GM15510 (cell line): Measurements from ENCODE around the gene GATB.

Experiments used
- POLR2A ChIP-seq: IDR thresholded peaks from 3 replicates; pipeline ENCODE4 v1.6.1; 2011; ENCODE audit warnings: borderline replicate concordance; ENCODE audit not compliant: insufficient read length; ENCODE audit errors: extremely low read depth

The GATB gene

GRCh38 chr4:151753056-151753455, 7.8 kb downstream of the GATB start:
- TF ChIP-seq POLR2A = no peak

DNA sequence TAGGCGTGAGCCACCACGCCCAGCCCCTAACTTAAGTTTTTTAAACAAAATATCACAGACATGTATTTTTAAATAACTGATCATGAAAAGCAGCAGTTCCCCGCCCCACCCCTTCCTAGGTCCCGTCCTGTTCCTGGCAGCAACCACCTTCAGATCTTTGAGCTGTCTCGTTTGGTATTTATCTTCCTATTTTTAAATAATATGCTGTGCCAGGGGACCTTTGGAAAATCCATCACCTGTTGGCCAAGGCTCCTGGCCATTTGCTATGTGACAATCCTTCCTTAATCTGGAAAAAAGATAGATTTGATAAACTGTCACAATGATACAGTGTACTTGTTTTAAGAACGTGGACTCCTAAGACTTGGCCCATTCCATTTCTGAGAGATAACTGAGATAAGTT, 10.7 kb downstream of the GATB start:
- TF ChIP-seq POLR2A = no peak

DNA sequence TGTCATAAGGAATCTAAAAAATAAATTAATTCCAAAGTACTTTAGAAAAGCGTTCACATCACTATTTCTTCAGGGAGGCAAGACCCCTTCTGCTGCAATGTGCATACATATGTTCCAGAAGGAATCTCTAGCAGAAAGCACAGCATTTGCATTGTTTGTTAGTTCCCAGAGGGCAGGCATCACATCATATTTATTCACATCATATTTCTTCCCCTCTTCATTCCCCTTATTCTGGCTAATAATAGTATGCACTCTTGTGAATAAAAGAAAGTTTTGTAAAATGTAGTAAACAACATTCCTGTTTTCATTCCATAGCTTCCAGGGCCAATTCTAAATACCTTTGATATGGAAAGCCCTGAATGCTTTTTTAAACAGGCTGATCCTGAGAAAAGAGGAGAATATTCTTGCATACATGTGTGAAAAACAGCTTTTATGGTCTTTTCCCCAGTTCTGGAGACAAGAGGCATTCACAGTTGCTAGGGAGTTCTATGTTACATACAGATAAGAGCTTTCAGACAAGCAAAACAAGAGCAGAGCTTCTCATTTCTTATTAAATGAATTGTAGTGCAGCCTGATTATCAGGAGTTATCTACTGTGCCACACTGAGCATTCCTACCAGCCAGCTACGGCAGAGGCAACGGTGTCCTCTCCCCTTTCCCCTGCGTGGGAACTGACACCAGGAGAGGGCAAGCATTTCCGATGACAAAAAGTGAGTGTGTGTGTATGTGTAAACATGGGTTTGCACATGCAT, 15.2 kb downstream of the GATB start:
- no peak for TF ChIP-seq POLR2A

GRCh38 chr4:151744614-151745013, 16.2 kb downstream of the GATB start:
- TF ChIP-seq POLR2A = no peak

- TF ChIP-seq POLR2A = no peak
Observed at GRCh38 chr4:151743894-151744293, 16.9 kb downstream of the GATB start.

- TF ChIP-seq POLR2A = no peak
Observed at GRCh38 chr4:151743128-151743854, 17.5 kb downstream of the GATB start.

DNA sequence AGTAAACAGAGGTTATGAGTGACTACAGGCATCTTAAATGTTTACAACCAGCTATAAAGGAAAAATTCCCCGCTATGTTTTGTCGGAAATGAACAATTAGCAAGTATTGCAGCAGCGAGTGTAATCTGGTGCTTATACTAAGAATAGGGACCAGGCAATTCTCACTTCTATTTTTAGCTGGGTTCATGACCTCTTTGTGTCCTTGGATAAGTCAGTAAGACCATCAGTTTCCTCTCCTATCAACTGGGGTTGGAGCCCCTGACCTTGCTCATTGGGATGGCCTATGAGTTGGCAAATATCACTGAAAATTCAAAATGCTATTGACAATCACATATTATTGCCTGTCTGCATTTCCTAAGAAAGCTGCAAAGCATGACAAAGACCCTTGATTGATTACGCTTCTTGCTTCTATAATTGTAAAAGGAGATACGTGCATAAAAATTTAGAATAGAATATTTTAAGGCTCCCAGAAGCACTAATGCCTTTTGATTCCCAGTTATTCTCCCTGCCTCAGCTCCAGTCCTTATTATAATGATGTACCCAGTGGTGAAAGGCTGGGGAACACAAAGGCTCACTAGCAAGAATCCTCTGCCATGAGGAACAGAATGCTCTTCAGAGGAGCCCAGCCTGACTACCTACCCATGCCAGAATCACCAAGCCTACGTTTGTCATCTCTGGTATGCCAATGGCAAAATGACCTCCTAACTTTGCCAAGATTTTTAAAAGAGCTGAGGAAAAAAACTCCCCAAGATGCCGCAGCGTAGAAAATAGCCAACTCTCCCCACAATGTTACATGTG, 21.9 kb downstream of the GATB start:
- TF ChIP-seq POLR2A = no peak

DNA sequence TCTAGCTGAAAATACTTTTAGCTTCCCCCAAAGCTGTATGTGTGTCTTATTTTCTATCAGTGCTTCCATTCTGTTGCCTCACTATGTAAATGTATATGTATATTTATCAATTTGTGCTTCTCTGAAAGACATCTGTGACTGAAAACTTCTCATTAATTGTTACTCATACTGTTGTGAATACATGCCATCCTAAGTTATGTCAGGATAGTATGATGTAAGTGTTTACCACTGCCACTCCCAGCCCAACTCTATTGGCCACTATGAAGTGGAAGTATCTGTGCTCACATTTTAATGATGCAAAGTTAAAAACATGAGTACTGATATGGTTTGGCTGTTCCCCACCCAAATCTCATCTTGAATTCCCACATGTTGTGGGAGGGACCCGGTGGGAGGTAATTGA, 24.4 kb downstream of the GATB start:
- no peak for TF ChIP-seq POLR2A

GRCh38 chr4:151729731-151730559, 30.9 kb downstream of the GATB start:
- TF ChIP-seq POLR2A = no peak

DNA sequence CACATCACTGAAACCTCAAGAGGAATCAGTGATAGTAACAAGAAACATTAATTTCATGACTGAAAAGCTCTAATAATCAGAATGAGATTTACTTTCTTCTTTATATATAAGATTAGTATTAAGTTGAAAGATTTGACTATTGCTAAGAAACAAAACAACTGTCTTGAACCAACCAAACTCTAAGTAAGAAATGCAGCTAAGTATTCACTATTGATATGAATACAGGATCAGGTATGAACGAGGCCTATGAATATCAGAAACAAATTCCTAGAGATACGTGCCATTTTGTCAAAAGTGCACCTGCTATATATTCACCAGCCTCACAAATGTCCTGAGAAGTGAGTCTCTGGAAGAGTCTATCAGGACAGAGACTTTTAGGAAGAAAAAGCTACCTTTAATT, 32.1 kb downstream of the GATB start:
- no peak for TF ChIP-seq POLR2A

- no peak for TF ChIP-seq POLR2A
Observed at GRCh38 chr4:151728006-151728405, 32.8 kb downstream of the GATB start.

DNA sequence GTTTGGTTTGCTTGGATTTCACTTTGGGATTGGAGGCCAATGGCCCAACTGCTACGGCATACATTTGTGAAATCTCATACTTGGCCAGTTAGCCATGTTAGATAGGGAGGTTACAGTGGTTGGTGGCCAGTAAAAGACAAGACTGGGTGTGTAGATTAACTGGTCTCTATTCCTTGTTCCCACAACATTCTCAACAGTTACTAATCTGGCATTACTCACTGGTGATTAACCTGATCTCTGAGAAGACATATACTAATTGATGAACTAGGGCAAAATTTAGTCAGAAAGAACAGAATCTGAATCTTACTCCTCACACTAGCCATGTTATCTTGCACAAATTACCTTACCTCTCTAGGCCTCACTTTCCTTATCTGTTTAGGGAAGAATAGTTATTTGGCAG, 33.4 kb downstream of the GATB start:
- TF ChIP-seq POLR2A = no peak

DNA sequence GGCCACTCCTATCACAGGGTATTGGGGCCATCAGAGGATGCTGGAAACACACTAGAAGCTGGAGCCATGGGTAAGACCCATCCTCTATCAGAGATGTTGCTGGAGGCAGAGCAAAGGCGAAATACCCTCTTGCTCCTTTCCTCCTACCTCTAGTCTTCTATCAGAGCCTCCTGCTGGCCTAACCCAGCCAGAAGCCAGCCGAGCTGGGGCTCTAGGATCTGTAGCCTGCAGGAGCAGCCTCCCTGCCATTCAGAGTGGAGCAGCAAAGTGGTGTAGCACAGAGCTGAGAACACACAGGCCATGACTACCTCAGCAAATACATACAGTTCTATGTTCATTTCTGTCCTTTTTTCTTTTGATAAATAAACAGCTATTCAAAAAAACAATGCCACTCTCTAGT, 35.7 kb downstream of the GATB start:
- TF ChIP-seq POLR2A = no peak

DNA sequence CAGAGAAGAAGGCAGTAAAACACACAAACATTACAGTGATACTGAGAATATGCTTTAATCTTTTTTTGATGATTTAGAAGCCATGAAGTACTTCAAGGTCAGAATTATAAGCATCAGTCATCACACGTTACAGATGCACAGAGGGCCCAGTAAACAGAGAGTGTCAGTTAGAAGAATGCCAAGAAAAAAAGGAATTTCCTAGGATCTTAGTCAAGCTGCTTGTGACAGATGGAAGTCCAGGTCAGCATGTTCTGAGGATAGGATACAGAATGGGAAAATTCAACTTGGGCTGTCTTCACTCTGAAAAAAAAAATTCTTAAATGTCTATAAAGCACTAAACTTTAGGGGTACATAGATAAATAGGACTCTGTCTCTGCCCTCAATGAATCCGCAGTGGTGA, 38.9 kb downstream of the GATB start:
- no peak for TF ChIP-seq POLR2A
